ENCODE results near the gene CTPS2.

The CTPS2 gene

GRCh38 chrX:16559206-16559619 lies 153.3 kb downstream of the CTPS2 start:
- no peak for DNase-seq (ENCODE audit: low read depth)

GRCh38 chrX:16558489-16558888 lies 154.0 kb downstream of the CTPS2 start:
- DNase-seq (ENCODE audit: low read depth) = no peak

GRCh38 chrX:16552546-16552945 lies 159.9 kb downstream of the CTPS2 start:
- DNase-seq (ENCODE audit: low read depth) = no peak

GRCh38 chrX:16547644-16548043 lies 164.8 kb downstream of the CTPS2 start:
- DNase-seq (ENCODE audit: low read depth) = no peak

GRCh38 chrX:16544969-16545368 lies 167.5 kb downstream of the CTPS2 start:
- DNase-seq (ENCODE audit: low read depth) = no peak

Data from activated T-helper 1 cell treated with Interleukin-2 at 50 U/mL for 16 hours (primary cell).